Stimulated activated CD4-positive, alpha-beta T cell treated with anti-CD3 and anti-CD28 coated beads, TNF-alpha, amount 100 ng/mL, for 1 hour (primary cell): Measurements from ENCODE around the gene MANF.
A peak's percentile ranks its signal among the peaks of the same experiment; 100 is the strongest.

ENCODE experiments used
- DNase-seq, 3 donors: peaks; one replicate each; pipeline ENCODE4 v3.0.0-alpha.2; 2020; ENCODE audit warnings: low read depth in 3 of 3, low spot score in 1 of 3

MANF gene

DNA sequence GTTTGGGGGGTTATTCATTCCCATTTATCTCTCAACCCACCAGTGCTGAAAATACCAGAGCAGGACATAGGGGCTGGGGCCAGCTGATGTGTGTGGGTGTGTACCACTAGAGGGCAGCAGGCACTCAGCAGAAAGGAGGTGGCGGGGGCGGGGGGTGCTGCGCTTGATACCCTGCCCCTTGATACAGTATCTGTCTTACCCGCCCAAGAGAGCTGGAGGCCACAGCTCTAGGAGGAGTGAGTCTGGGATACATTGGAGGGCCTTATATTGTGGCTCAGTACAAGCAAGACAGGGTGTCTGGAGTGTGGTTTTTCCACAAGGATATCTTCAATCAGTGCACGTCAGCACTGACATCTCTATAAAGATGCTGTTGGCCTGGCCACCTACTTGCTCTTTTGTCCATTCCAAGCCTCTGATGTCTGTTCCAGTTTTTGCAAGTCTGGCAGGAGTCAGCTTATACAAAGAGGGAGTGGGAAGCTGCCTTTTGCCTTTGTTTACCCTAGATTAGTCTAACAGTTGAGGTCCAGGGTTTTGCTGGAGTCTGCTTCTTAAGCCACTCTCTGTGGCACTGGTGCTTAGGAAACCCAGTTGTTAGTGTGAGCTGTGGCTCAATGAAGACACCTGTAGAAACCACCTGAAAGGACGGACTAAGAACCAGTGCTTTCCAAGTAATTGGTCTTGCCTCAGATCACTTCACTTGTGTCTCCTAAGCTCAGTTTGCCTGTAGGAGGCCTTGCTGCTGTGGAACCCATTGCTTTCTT, 4.5 kb downstream of the MANF start:
- peak; percentile 12 to 34 (median 27) for DNase-seq

- no peak for DNase-seq
Observed at GRCh38 chr3:51390246-51391074, 5.4 kb downstream of the MANF start.

DNA sequence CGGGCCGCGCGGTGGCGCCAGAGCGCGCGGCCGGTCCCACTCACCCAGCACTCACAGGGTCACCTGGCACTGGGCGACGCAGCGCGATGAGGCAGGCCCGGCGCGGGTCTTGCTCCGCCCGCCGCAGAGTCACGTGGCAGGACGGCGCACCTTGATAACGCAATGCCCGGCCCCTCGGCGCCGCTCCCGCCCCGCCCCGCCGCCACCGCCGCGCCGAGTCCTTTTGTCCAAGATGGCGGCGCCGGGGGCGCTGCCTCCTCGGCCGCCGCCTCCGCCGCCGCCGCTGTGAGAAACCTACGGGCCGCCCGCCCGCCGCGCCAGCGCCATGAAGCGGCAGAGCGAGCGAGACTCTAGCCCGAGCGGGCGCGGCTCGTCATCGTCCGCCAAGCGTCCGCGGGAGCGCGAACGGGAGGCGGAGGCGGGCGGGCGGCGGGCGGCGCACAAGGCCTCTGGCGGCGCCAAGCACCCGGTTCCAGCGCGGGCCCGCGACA, 6.0 kb downstream of the MANF start, which contains the start of gene RBM15B:
RBM15B (plus strand) TSS at position 211 of the 491 bp plus-strand sequence; CDS start at position 326, 115 bp downstream.
- DNase-seq: peak; percentile 92 to 95 (median 93)

DNA sequence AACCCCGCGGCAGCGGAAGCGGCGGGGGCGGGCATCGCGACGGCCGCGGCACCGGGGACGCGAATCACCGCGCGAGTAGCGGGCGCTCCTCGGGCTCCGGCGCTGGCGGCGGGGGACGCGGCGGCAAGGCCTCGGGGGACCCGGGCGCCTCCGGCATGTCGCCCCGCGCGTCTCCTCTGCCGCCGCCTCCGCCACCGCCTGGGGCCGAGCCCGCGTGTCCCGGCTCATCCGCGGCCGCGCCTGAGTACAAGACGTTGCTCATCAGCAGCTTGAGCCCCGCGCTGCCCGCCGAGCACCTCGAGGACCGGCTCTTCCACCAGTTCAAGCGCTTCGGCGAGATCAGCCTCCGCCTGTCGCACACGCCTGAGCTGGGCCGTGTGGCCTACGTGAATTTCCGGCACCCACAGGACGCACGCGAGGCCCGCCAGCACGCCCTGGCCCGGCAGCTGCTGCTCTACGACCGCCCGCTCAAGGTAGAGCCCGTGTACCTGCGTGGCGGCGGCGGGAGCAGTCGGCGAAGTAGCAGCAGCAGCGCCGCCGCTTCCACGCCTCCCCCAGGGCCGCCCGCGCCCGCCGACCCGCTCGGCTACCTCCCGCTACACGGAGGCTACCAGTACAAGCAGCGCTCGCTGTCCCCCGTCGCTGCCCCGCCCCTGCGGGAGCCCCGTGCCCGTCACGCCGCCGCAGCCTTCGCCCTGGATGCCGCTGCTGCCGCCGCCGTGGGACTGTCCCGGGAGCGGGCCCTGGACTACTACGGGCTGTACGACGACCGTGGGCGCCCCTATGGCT, 6.7 kb downstream of the MANF start:
- peak in 1 of 3 donors; percentile 8 for DNase-seq

GRCh38 chr3:51392355-51393133, 7.5 kb downstream of the MANF start:
- no peak for DNase-seq

DNA sequence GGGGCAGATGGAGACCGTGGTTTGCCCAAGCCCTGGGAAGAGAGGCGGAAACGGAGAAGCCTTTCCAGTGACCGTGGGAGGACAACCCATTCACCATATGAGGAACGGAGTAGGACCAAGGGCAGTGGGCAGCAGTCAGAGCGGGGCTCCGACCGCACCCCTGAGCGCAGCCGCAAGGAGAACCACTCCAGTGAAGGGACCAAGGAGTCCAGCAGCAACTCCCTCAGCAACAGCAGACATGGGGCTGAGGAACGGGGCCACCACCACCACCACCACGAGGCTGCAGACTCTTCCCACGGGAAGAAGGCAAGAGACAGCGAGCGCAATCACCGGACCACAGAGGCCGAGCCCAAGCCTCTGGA, 8.0 kb downstream of the MANF start:
- no peak for DNase-seq

DNA sequence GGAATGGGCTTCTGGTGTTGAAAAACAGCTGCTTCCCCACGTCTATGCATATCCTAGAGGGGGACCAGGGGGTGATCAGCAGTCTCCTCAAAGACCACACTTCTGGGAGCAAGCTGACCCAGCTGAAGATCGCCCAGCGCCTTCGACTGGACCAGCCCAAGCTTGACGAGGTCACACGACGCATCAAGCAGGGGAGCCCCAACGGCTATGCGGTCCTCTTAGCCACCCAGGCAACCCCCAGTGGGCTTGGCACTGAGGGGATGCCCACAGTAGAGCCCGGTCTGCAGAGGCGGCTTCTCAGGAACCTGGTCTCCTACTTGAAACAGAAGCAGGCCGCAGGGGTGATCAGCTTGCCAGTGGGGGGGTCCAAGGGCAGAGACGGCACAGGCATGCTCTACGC, 8.5 kb downstream of the MANF start:
- no peak for DNase-seq

- no peak for DNase-seq
Observed at GRCh38 chr3:51394541-51394940, 9.4 kb downstream of the MANF start.

GRCh38 chr3:51395493-51396213, 10.6 kb downstream of the MANF start:
- DNase-seq: no peak

- DNase-seq: no peak
Observed at GRCh38 chr3:51396401-51396800, 11.3 kb downstream of the MANF start.

DNA sequence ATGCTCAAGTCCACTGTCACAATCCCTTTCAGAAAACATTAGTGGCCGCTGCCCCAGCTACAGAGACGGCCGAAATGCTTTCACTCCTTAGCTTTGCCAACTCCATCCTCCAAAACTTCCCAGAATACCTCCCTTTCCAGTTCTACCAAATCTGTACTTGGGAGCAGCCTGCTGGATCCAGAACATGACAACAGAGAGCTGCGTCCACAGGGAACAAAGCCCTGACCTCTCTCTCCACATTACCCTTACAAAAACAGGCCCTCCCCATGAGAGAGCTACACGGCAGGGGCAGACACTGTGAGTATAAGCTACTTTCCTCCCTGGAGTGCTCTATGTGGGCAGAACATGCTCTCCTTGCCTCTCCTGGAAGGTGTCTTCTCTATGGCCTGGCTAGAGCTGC, 12.3 kb downstream of the MANF start:
- DNase-seq: no peak

- no peak for DNase-seq
Observed at GRCh38 chr3:51398595-51399310, 13.7 kb downstream of the MANF start.

- DNase-seq: no peak
Observed at GRCh38 chr3:51400166-51400565, 15.1 kb downstream of the MANF start.

- DNase-seq: no peak
Observed at GRCh38 chr3:51401735-51402134, 16.6 kb downstream of the MANF start.

GRCh38 chr3:51403675-51404074, 18.6 kb downstream of the MANF start:
- DNase-seq: no peak

- DNase-seq: no peak
Observed at GRCh38 chr3:51408021-51408420, 22.9 kb downstream of the MANF start.

DNA sequence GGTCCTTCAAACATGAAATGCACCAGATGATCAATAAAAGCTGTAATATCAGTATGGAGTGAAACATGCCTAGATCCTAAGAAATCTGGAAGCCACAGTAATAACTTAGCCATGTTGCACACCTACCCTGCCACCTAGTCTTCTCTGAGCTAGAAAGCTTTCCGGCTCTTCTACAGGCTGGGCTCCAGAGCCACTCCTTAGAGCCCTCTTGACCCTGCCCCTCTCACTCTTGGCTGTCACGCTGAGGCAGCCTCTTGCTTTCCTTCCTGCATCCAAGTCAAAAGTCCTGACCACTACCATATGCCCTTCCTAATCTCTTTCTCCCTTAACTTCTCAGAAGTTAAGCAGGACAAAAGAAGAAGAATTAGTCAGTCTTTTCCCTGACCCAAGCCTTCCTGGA, 23.7 kb downstream of the MANF start:
- DNase-seq: no peak

DNA sequence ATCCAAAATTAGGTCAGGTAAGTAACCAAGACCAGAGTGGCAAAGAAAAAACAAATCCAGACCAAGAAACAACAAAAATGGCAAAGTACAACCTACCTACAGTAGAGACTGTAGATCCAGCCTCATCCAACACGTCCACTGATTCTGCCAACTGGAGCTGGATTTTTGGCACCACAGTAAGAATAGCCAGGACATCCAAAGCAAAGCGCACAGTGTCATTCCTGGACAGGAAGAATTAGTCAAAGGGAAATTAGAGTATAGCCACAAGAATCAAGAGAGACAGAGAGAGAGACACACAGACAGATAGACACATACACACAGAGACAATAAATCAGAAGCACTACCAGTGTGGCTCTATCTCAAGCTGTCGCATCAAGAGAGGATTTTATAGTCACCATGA, 37.1 kb downstream of the MANF start:
- no peak for DNase-seq

GRCh38 chr3:51426921-51427320, 41.8 kb downstream of the MANF start:
- DNase-seq: no peak
